ENCODE measurements around the gene FAM24B.
"Not testable (repeated sequence)": the region's sequence is repeated elsewhere in the genome, so short reads cannot be mapped to it uniquely, and the experiment has no call there.

Gene FAM24B, protein sequence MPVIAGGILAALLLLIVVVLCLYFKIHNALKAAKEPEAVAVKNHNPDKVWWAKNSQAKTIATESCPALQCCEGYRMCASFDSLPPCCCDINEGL
- total RNA-seq: 2.0 to 6.0 (median 3.1) reads per million in 9 experiments

- ATAC-seq (replicated peaks) (peak; percentile 81), DNase-seq (peak; percentile 89 to 94 (median 92))
- peaks cover 16% of the 10 kb centered on the region for H3K36me3 Mint-ChIP-seq (ENCODE audit: insufficient read depth)
- no peaks in the 10 kb centered on the region for H3K9me3 Mint-ChIP-seq
- no peaks in the 10 kb centered on the region for H3K27me3 Mint-ChIP-seq
- peak within 1 kb of the TSS; percentile 93 to 96 for H3K4me3 Mint-ChIP-seq
- peak within 1 kb of the TSS; percentile 93 to 94 for H3K27ac Mint-ChIP-seq
- H3K4me1 Mint-ChIP-seq (ENCODE audit: low read depth in 2 of 2): peaks cover 33 to 45% of the 10 kb centered on the region in 2 donors
Measured at GRCh38 chr10:122879339-122880273, at the start of gene FAM24B. TSS of gene FAM24B (minus strand) at chr10:122879581. CDS start at chr10:122850515, 29,066 bp downstream.

- Mint-ChIP-seq H3K4me3 (no peak overlapping the region), H3K36me3 (ENCODE audit: insufficient read depth) (no peaks in the 10 kb centered on the region), H3K9me3 (no peaks in the 10 kb centered on the region), H3K27ac (no peak overlapping the region), H3K4me1 (ENCODE audit: low read depth in 2 of 2) (no peaks in the 10 kb centered on the region), H3K27me3 (peaks cover 9 to 40% of the 10 kb centered on the region in 2 donors)
- ATAC-seq (replicated peaks) (no peak), DNase-seq (no peak)
Measured at GRCh38 chr10:122915700-122916099, 36.3 kb upstream of the FAM24B start.

DNA sequence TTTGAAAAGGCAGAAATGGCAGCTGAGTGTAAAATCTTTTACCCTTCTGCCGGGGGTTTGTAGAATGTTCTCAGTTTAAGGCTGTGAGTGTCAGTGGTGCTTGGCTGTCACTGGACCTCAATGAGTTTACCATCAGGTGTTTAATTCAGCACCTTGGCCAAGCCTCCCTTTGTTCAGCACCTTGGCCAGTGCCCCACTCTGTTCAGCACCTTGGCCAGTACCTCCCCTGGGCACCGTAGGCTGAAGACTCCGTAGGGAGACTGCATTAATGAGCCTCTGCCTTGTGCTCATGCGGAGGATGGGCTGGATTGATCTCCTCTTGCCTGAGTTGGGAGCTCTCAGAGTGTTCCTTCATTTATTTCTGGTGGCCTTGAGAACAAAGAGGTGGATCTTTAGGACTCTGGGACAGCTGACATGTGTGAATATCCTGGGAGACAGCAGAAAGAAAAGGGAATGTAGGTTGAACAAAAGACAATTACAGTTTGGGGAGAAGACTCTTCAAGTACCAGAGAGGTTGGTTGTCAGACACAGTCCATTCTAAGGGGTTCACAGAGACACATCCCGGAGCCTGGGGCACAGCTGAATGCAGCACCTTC is 32.6 kb upstream of the FAM24B start:
- DNase-seq (peak; percentile 37 to 54 (median 45)), ATAC-seq (replicated peaks) (peak; percentile 72)
- peaks cover 14 to 56% of the 10 kb centered on the region in 2 donors for H3K27me3 Mint-ChIP-seq
- H3K36me3 Mint-ChIP-seq (ENCODE audit: insufficient read depth): no peaks in the 10 kb centered on the region
- H3K27ac Mint-ChIP-seq: no peak overlapping the region
- no peak overlapping the region for H3K4me3 Mint-ChIP-seq
- H3K9me3 Mint-ChIP-seq: no peaks in the 10 kb centered on the region
- H3K4me1 Mint-ChIP-seq (ENCODE audit: low read depth in 2 of 2): no peaks in the 10 kb centered on the region

- H3K9me3 Mint-ChIP-seq: no peaks in the 10 kb centered on the region
- ATAC-seq (replicated peaks) (no peak), DNase-seq (no peak)
Measured at GRCh38 chr10:122910310-122910709, 30.9 kb upstream of the FAM24B start, which contains the start of gene FAM24A. TSS of gene FAM24A (plus strand) at chr10:122910610. CDS start at chr10:122911635, 1,025 bp downstream.

GRCh38 chr10:122903861-122904260 is 24.5 kb upstream of the FAM24B start:
- not testable (repeated sequence) for H3K4me1 Mint-ChIP-seq (ENCODE audit: low read depth in 2 of 2); ATAC-seq (replicated peaks); DNase-seq; H3K27ac Mint-ChIP-seq; H3K9me3 Mint-ChIP-seq; H3K4me3 Mint-ChIP-seq; H3K36me3 Mint-ChIP-seq (ENCODE audit: insufficient read depth)
- H3K27me3 Mint-ChIP-seq: peaks cover 43 to 68% of the 10 kb centered on the region in 2 donors

More at GRCh38 chr10:122910310-122910709, 30.9 kb upstream of the FAM24B start, which contains the start of gene FAM24A:
- Mint-ChIP-seq H3K27ac (no peak within 1 kb of the TSS), H3K36me3 (ENCODE audit: insufficient read depth) (no peaks in the 10 kb centered on the region), H3K27me3 (peaks cover 14 to 46% of the 10 kb centered on the region in 2 donors), H3K4me3 (no peak within 1 kb of the TSS), H3K4me1 (ENCODE audit: low read depth in 2 of 2) (no peaks in the 10 kb centered on the region)

- no peaks in the 10 kb centered on the region for H3K9me3 Mint-ChIP-seq
- no peaks in the 10 kb centered on the region for H3K4me1 Mint-ChIP-seq (ENCODE audit: low read depth in 2 of 2)
- no peak overlapping the region for H3K4me3 Mint-ChIP-seq
- DNase-seq: no peak
- H3K27ac Mint-ChIP-seq: no peak overlapping the region
- no peaks in the 10 kb centered on the region for H3K36me3 Mint-ChIP-seq (ENCODE audit: insufficient read depth)
- no peak for ATAC-seq (replicated peaks)
- no peaks in the 10 kb centered on the region for H3K27me3 Mint-ChIP-seq
Measured at GRCh38 chr10:122894261-122894944, 15.0 kb upstream of the FAM24B start.

DNA sequence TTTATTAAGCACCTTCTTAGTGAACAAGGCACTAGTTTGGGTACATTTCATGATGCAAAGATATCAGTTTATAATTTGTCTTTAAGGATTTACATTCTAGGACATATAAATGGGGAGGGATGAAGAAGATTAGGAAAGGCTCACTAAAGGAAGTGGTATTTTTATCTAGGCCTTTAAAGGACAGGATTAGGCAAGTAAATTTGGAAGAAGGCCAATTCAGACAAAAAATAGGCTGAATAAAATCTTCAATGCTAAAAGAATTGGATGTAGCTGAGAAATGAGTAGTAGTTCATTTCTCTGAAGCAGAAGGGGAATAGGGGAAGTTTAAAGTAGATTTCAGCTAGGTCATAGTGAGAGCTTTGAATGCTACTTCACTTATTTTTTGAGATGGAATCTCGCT is 4.8 kb upstream of the FAM24B start:
- H3K4me3 Mint-ChIP-seq: no peak overlapping the region
- no peak for ATAC-seq (replicated peaks)

DNA sequence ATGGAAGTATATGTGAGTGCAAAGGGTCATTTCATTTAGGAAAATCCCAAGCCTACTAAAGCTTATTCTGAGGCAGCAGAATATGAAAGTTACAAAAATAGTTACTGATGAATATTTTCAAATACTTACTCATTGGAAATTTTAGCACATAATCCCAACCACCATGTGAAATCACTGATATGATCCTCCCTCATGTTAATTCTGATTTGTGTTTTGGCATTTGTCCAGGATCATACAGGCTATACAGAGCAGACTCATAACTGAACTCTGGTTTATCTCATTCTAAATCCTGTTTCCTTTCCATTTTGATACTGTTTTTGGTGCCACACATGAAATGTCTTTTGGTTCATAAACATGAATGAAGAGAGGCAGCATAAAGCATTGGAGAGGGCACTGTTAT is 3.4 kb upstream of the FAM24B start:
- Mint-ChIP-seq H3K9me3 (no peaks in the 10 kb centered on the region), H3K36me3 (ENCODE audit: insufficient read depth) (peaks cover 16% of the 10 kb centered on the region), H3K27ac (no peak overlapping the region), H3K27me3 (no peaks in the 10 kb centered on the region), H3K4me3 (no peak overlapping the region), H3K4me1 (ENCODE audit: low read depth in 2 of 2) (peaks cover 22 to 23% of the 10 kb centered on the region in 2 donors)
- DNase-seq (no peak), ATAC-seq (replicated peaks) (no peak)

More for the DNA sequence above, 4.8 kb upstream of the FAM24B start:
- Mint-ChIP-seq H3K4me1 (ENCODE audit: low read depth in 2 of 2) (peaks cover 10% of the 10 kb centered on the region in 2 donors), H3K36me3 (ENCODE audit: insufficient read depth) (peaks cover 8% of the 10 kb centered on the region), H3K27ac (no peak overlapping the region), H3K27me3 (no peaks in the 10 kb centered on the region), H3K9me3 (no peaks in the 10 kb centered on the region)
- no peak for DNase-seq

- Mint-ChIP-seq H3K4me3 (peak overlapping the region; percentile 93 to 96), H3K36me3 (ENCODE audit: insufficient read depth) (peaks cover 16% of the 10 kb centered on the region), H3K27me3 (no peaks in the 10 kb centered on the region), H3K4me1 (ENCODE audit: low read depth in 2 of 2) (peaks cover 34 to 46% of the 10 kb centered on the region in 2 donors), H3K27ac (peak overlapping the region; percentile 93 to 94), H3K9me3 (no peaks in the 10 kb centered on the region)
- ATAC-seq (replicated peaks) (peak; percentile 8), DNase-seq (no peak)
Measured at GRCh38 chr10:122878799-122879338, 512 bp downstream of the FAM24B start.

GRCh38 chr10:122877264-122877663 is 2.1 kb downstream of the FAM24B start:
- ATAC-seq (replicated peaks) (no peak), DNase-seq (no peak)
- peaks cover 35 to 46% of the 10 kb centered on the region in 2 donors for H3K4me1 Mint-ChIP-seq (ENCODE audit: low read depth in 2 of 2)
- H3K36me3 Mint-ChIP-seq (ENCODE audit: insufficient read depth): peaks cover 16% of the 10 kb centered on the region
- H3K4me3 Mint-ChIP-seq: peak overlapping the region; percentile 93 to 96
- peak overlapping the region in 1 of 2 donors; percentile 93 for H3K27ac Mint-ChIP-seq
- no peaks in the 10 kb centered on the region for H3K9me3 Mint-ChIP-seq
- H3K27me3 Mint-ChIP-seq: no peaks in the 10 kb centered on the region

- Mint-ChIP-seq H3K27ac (no peak overlapping the region), H3K4me1 (ENCODE audit: low read depth in 2 of 2) (peaks cover 35 to 46% of the 10 kb centered on the region in 2 donors), H3K4me3 (no peak overlapping the region), H3K9me3 (no peaks in the 10 kb centered on the region), H3K36me3 (ENCODE audit: insufficient read depth) (peaks cover 16% of the 10 kb centered on the region), H3K27me3 (no peaks in the 10 kb centered on the region)
- DNase-seq: no peak
- ATAC-seq (replicated peaks): no peak
Measured at GRCh38 chr10:122876467-122876855, 2.9 kb downstream of the FAM24B start.

- ATAC-seq (replicated peaks): no peak
- no peak overlapping the region for H3K4me3 Mint-ChIP-seq
- no peak for DNase-seq
- peaks cover 16% of the 10 kb centered on the region for H3K36me3 Mint-ChIP-seq (ENCODE audit: insufficient read depth)
- H3K9me3 Mint-ChIP-seq: no peaks in the 10 kb centered on the region
- no peak overlapping the region for H3K27ac Mint-ChIP-seq
- no peaks in the 10 kb centered on the region for H3K27me3 Mint-ChIP-seq
- peaks cover 35 to 46% of the 10 kb centered on the region in 2 donors for H3K4me1 Mint-ChIP-seq (ENCODE audit: low read depth in 2 of 2)
Measured at GRCh38 chr10:122875843-122876466, 3.4 kb downstream of the FAM24B start.
